Duodenal mucosa (tissue), 2 donors: ENCODE measurements around the gene VEGFB.

Experiments
- H3K27ac ChIP-seq: one replicate; pipeline ENCODE4 v1.7.0; 2013; ENCODE audit warnings: low read depth, low read length
- H3K27me3 ChIP-seq, 2 donors: one replicate each; pipeline ENCODE4 v1.7.0; 2013; ENCODE audit warnings: low read length in 2 of 2, control low read depth in 1 of 2; ENCODE audit not compliant: insufficient read depth in 2 of 2, control insufficient read depth in 1 of 2
- H3K36me3 ChIP-seq, 2 donors: one replicate each; pipeline ENCODE4 v1.7.0; 2013; ENCODE audit warnings: low read length in 2 of 2, control low read depth in 1 of 2; ENCODE audit not compliant: insufficient read depth in 2 of 2, control insufficient read depth in 1 of 2
- H3K4me1 ChIP-seq, 2 donors: one replicate each; pipeline ENCODE4 v1.7.0; 2013; ENCODE audit warnings: low read length in 2 of 2, control low read depth in 1 of 2; ENCODE audit not compliant: insufficient read depth in 2 of 2, control insufficient read depth in 1 of 2
- H3K4me3 ChIP-seq, 2 donors: one replicate each; pipeline ENCODE4 v1.7.0; 2013; ENCODE audit warnings: low read length in 2 of 2, low read depth in 1 of 2
- H3K9ac ChIP-seq, 2 donors: one replicate each; pipeline ENCODE4 v1.7.0; 2013; ENCODE audit warnings: low read length in 2 of 2, low read depth in 1 of 2
- H3K9me3 ChIP-seq, 2 donors: one replicate each; pipeline ENCODE4 v1.7.0; 2013; ENCODE audit warnings: low read length in 2 of 2, control low read depth in 1 of 2; ENCODE audit not compliant: control insufficient read depth in 1 of 2

The VEGFB gene

DNA sequence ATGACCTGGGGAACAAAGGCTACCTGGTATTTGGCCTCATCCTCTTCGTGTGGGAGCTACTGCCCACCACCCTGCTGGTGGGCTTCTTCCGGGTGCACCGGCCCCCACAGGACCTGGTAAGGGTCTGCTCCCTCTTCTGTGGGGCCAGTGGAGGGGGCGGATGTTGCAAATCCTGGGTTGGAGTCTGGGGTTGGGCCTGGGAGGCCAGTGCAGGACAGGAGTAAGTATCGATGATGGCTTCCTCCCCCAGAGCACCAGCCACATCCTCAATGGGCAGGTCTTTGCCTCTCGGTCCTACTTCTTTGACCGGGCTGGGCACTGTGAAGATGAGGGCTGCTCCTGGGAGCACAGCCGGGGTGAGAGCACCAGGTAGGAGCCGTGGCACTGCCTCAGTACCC is 54.0 kb downstream of the VEGFB start:
- H3K4me1 ChIP-seq: peaks cover 17 to 23% of the 10 kb centered on the region in 2 donors
- H3K9me3 ChIP-seq: no peaks in the 10 kb centered on the region
- peaks cover 26 to 32% of the 10 kb centered on the region in 2 donors for H3K27me3 ChIP-seq
- H3K4me3 ChIP-seq: no peak overlapping the region
- no peak overlapping the region for H3K27ac ChIP-seq
- H3K36me3 ChIP-seq: no peaks in the 10 kb centered on the region
- H3K9ac ChIP-seq: no peak overlapping the region
